HepG2 (cell line): ENCODE results near the gene FFAR4. TPM values are rescaled to one million over a fixed set of nuclear protein-coding genes. Genes with fewer than 3 reads are reported as not detected.

Source experiments
- BRD4 ChIP-seq: sonication (generic); formaldehyde crosslinking; IDR thresholded peaks from 2 replicates; pipeline ENCODE4 v1.4.0; 2020; ENCODE audit warnings: missing genetic modification reagents
- FOXC1 ChIP-seq: sonication (generic); formaldehyde crosslinking; IDR thresholded peaks from 2 replicates; pipeline ENCODE4 v1.8.0; 2022; ENCODE audit warnings: mild to moderate bottlenecking, missing genetic modification reagents, borderline replicate concordance
- GLMP ChIP-seq: sonication (generic); formaldehyde crosslinking; IDR thresholded peaks from 2 replicates; pipeline ENCODE4 v1.9.0; 2021; ENCODE audit warnings: missing genetic modification reagents, mild to moderate bottlenecking, borderline replicate concordance
- GTF2F1 ChIP-seq: fragments of 150-350 bp; IDR thresholded peaks from 2 replicates; pipeline ENCODE4 v1.6.1; 2014; ENCODE audit warnings: low read length
- HMGXB3 ChIP-seq: sonication (generic); formaldehyde crosslinking; IDR thresholded peaks from 2 replicates; pipeline ENCODE4 v1.4.0; 2020; ENCODE audit warnings: missing genetic modification reagents, borderline replicate concordance
- HOXA7 ChIP-seq: sonication (generic); formaldehyde crosslinking; IDR thresholded peaks from 2 replicates; pipeline ENCODE4 v1.8.1; 2022; ENCODE audit warnings: mild to moderate bottlenecking, missing genetic modification reagents, moderate library complexity
- LBX2 ChIP-seq: sonication (generic); formaldehyde crosslinking; IDR thresholded peaks from 2 replicates; pipeline ENCODE4 v1.5.0; 2020; ENCODE audit warnings: missing genetic modification reagents, mild to moderate bottlenecking, borderline replicate concordance
- MBNL3 ChIP-seq: fragments of 250-450 bp; sonication (Bioruptor Pico); conservative IDR thresholded peaks from 2 replicates; pipeline ENCODE4 v1.8.0; 2022; ENCODE audit warnings: mild to moderate bottlenecking, inconsistent platforms
- MIER3 ChIP-seq: IDR thresholded peaks from 2 replicates; pipeline ENCODE4 v1.6.1; 2016; ENCODE audit warnings: missing compliant biosample characterization, borderline replicate concordance
- MXD1 ChIP-seq: sonication (generic); formaldehyde crosslinking; IDR thresholded peaks from 2 replicates; pipeline ENCODE4 v1.4.0; 2020; ENCODE audit warnings: mild to moderate bottlenecking, missing genetic modification reagents
- MZF1 ChIP-seq: sonication (generic); formaldehyde crosslinking; IDR thresholded peaks from 2 replicates; pipeline ENCODE4 v1.8.1; 2023; ENCODE audit warnings: mild to moderate bottlenecking, missing genetic modification reagents, borderline replicate concordance
- NCOA5 ChIP-seq: sonication (generic); formaldehyde crosslinking; IDR thresholded peaks from 2 replicates; pipeline ENCODE4 v1.4.0; 2020; ENCODE audit warnings: missing genetic modification reagents
- TCF12 ChIP-seq, 2 experiments: fragments of 450-650 bp in 1 of 2; sonication (generic) in 1 of 2; formaldehyde crosslinking in 1 of 2; IDR thresholded peaks; 2 replicates each; pipeline versions ENCODE4 v1.6.1 to v1.8.0; 2017 to 2022; ENCODE audit warnings: antibody characterized with exemption in 1 of 2, mild to moderate bottlenecking in 1 of 2, missing genetic modification reagents in 1 of 2, moderate library complexity in 1 of 2
- ZNF143 ChIP-seq: sonication (generic); formaldehyde crosslinking; IDR thresholded peaks from 2 replicates; pipeline ENCODE4 v1.4.0; 2020; ENCODE audit warnings: missing genetic modification reagents
- ZNF891 ChIP-seq: sonication (generic); formaldehyde crosslinking; IDR thresholded peaks from 2 replicates; pipeline ENCODE4 v1.5.0; 2020; ENCODE audit warnings: mild to moderate bottlenecking, missing genetic modification reagents
- polyA plus RNA-seq, 8 experiments: library from polyadenylated mRNA; depleted of rRNA in 3 of 8; stranded (reverse) in 7 of 8; unstranded in 1 of 8; fragments of >200 nt; fragmentation: Illumina TruSeq in 4 of 8; extraction: Trizol in 4 of 8; gene quantifications; 2 replicates each; pipeline versions ENCODE4 v1.2.1 to v1.2.3, GENCODE V29; 2011 to 2016; ENCODE audit warnings: low read depth in 4 of 8, missing spikeins in 1 of 8, mixed read lengths in 1 of 8; ENCODE audit not compliant: insufficient read depth in 1 of 8
- total RNA-seq, 5 experiments: library from RNA; depleted of rRNA; stranded (reverse); fragments of >200 nt; fragmentation: Illumina TruSeq; extraction: Trizol; gene quantifications; 2 replicates each; pipeline ENCODE4 v1.2.3, GENCODE V29; 2016; ENCODE audit warnings: low read depth in 1 of 5

Gene FFAR4
- total and polyA plus RNA-seq, 2 of the 13 experiments (the other 11 are each of a cell fraction or from before 2014, with no cell fraction given), result 0.09 TPM; not detected in 1

- TF ChIP-seq GLMP (CRISPR knock-in tag) (no peak), ZNF143 (no peak), GTF2F1 (no peak), ZNF891 (CRISPR knock-in tag) (no peak), BRD4 (no peak), LBX2 (CRISPR knock-in tag) (no peak), HMGXB3 (CRISPR knock-in tag) (no peak), MZF1 (CRISPR knock-in tag) (no peak), NCOA5 (CRISPR knock-in tag) (no peak), MBNL3 (CRISPR knock-in tag) (no peak), HOXA7 (no peak), MIER3 (CRISPR knock-in tag) (no peak), TCF12 (IDR thresholded peaks at IDR 0.05) (no peak), TCF12 (CRISPR knock-in tag; IDR thresholded peaks at IDR 0.05) (no peak), MXD1 (no peak), FOXC1 (CRISPR knock-in tag) (no peak)
Measured at GRCh38 chr10:93596539-93596938, 30.1 kb downstream of the FFAR4 start (continued).
